Rectal smooth muscle tissue (tissue), 1 donor: ENCODE results near the gene DAD1.
"Not testable (repeated sequence)": the region's sequence is repeated elsewhere in the genome, so short reads cannot be mapped to it uniquely, and the experiment has no call there.

Experiments used
- H3K27ac ChIP-seq: one replicate; pipeline ENCODE4 v1.7.0; 2013; ENCODE audit warnings: low read depth, low read length, inconsistent platforms
- H3K27me3 ChIP-seq: one replicate; pipeline ENCODE4 v1.7.0; 2013; ENCODE audit warnings: low read length; ENCODE audit not compliant: control insufficient read depth, insufficient read depth
- H3K36me3 ChIP-seq: one replicate; pipeline ENCODE4 v1.7.0; 2013; ENCODE audit warnings: low read length; ENCODE audit not compliant: control insufficient read depth, insufficient read depth
- H3K4me1 ChIP-seq: one replicate; pipeline ENCODE4 v1.7.0; 2013; ENCODE audit warnings: low read length; ENCODE audit not compliant: control insufficient read depth, insufficient read depth
- H3K4me3 ChIP-seq: one replicate; pipeline ENCODE4 v1.7.0; 2013; ENCODE audit warnings: low read length
- H3K9ac ChIP-seq: one replicate; pipeline ENCODE4 v1.7.0; 2013; ENCODE audit warnings: low read length

DAD1 gene

GRCh38 chr14:22544881-22545420, 44.1 kb downstream of the DAD1 start:
- no peak overlapping the region for H3K27ac ChIP-seq
- no peak overlapping the region for H3K9ac ChIP-seq
- no peak overlapping the region for H3K4me3 ChIP-seq
- no peaks in the 10 kb centered on the region for H3K27me3 ChIP-seq
- no peaks in the 10 kb centered on the region for H3K4me1 ChIP-seq
- H3K36me3 ChIP-seq, result no peaks in the 10 kb centered on the region

DNA sequence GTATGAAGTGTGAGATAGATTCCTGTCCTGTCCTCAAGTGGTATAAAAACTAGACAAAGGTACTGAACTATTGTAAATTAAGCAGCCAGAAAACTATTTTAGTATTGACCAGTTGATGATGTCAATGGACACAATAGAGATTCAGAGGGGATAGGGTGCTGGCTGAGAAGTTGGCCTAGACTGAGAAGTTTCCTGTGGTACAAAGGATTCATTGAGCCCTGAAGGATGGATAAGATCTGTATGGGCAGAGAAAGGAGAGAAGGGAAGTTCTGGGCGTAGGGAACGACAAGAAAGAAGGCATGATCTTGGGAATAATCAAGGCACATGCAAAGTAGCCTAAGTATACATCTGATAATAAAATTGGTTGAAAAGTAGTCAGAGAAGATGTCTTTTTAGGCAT, 44.6 kb downstream of the DAD1 start:
- Histone ChIP-seq H3K27ac (no peak overlapping the region), H3K4me1 (no peaks in the 10 kb centered on the region), H3K9ac (no peak overlapping the region), H3K36me3 (no peaks in the 10 kb centered on the region), H3K27me3 (no peaks in the 10 kb centered on the region), H3K4me3 (no peak overlapping the region)

DNA sequence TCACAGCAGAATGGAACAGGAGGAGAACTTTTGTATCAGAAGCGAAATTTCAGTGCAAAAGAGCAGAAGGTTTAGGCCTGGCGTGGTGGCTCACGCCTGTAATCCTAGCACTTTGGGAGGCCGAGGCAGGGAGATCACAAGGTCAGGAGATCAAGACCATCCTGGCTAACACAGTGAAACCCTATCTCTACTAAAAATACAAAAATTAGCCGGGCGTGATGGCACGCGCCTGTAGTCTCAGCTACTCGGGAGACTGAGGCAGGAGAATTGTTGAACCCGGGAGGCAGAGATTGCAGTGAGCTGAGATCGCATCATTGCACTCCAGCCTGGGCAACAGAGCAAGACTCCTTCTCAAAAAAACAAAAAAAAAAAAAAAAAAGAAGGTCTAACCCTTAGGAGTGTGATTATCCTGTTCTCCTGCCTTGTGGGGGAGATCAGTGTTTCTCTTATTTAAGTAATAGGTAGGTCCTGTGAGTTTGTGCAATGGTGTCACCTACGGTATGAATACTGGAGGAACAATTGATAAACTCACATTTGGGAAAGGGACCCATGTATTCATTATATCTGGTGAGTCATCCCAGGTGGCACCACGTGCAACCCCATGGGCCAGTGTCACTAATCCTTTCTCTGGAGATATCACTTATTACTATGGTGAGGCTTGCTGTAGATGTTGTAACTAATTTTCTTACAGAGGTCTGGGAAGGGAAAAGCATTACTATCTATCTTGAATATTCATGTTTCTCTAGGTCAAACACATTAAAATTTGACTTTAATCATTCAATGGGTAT, 45.3 kb downstream of the DAD1 start:
- H3K4me3 ChIP-seq, H3K9ac ChIP-seq, H3K36me3 ChIP-seq, H3K27ac ChIP-seq, H3K27me3 ChIP-seq, H3K4me1 ChIP-seq: not testable (repeated sequence)

DNA sequence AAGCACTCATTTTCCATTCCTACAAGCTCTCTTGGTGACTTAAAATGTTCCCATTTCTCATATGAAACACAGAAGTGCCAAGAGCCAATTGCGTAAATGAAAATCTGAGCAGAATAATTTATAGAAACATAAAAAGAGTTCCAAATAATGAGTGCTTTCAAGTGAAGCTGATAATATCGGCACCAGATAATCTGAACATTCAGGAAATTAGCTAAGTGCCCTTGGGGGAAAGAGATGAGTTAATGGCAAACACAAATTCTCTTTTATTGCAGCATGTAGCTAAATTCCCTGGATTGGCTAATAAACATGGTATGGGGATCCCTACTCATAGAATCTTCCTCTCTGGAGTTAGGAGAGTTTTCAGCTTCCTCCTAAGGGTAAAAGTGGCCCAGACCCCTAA, 46.7 kb downstream of the DAD1 start:
- H3K4me3 ChIP-seq, result no peak overlapping the region
- no peaks in the 10 kb centered on the region for H3K27me3 ChIP-seq
- no peak overlapping the region for H3K27ac ChIP-seq
- H3K4me1 ChIP-seq, result no peaks in the 10 kb centered on the region
- no peak overlapping the region for H3K9ac ChIP-seq
- no peaks in the 10 kb centered on the region for H3K36me3 ChIP-seq

GRCh38 chr14:22541721-22542120, 47.3 kb downstream of the DAD1 start:
- no peaks in the 10 kb centered on the region for H3K4me1 ChIP-seq
- no peak overlapping the region for H3K4me3 ChIP-seq
- no peaks in the 10 kb centered on the region for H3K36me3 ChIP-seq
- no peaks in the 10 kb centered on the region for H3K27me3 ChIP-seq
- no peak overlapping the region for H3K27ac ChIP-seq
- H3K9ac ChIP-seq, result no peak overlapping the region

GRCh38 chr14:22540811-22541360, 48.1 kb downstream of the DAD1 start:
- H3K27ac ChIP-seq, result no peak overlapping the region
- no peak overlapping the region for H3K9ac ChIP-seq
- H3K4me3 ChIP-seq, result no peak overlapping the region
- H3K36me3 ChIP-seq, result no peaks in the 10 kb centered on the region
- no peaks in the 10 kb centered on the region for H3K27me3 ChIP-seq
- H3K4me1 ChIP-seq, result no peaks in the 10 kb centered on the region

- H3K4me1 ChIP-seq, result no peaks in the 10 kb centered on the region
- H3K27ac ChIP-seq, result no peak overlapping the region
- no peaks in the 10 kb centered on the region for H3K27me3 ChIP-seq
- no peak overlapping the region for H3K9ac ChIP-seq
- H3K4me3 ChIP-seq, result no peak overlapping the region
- H3K36me3 ChIP-seq, result no peaks in the 10 kb centered on the region
Measured at GRCh38 chr14:22540293-22540692, 48.7 kb downstream of the DAD1 start.

GRCh38 chr14:22539831-22540230, 49.2 kb downstream of the DAD1 start:
- no peak overlapping the region for H3K4me3 ChIP-seq
- H3K4me1 ChIP-seq, result no peaks in the 10 kb centered on the region
- no peak overlapping the region for H3K9ac ChIP-seq
- no peak overlapping the region for H3K27ac ChIP-seq
- no peaks in the 10 kb centered on the region for H3K36me3 ChIP-seq
- H3K27me3 ChIP-seq, result no peaks in the 10 kb centered on the region

DNA sequence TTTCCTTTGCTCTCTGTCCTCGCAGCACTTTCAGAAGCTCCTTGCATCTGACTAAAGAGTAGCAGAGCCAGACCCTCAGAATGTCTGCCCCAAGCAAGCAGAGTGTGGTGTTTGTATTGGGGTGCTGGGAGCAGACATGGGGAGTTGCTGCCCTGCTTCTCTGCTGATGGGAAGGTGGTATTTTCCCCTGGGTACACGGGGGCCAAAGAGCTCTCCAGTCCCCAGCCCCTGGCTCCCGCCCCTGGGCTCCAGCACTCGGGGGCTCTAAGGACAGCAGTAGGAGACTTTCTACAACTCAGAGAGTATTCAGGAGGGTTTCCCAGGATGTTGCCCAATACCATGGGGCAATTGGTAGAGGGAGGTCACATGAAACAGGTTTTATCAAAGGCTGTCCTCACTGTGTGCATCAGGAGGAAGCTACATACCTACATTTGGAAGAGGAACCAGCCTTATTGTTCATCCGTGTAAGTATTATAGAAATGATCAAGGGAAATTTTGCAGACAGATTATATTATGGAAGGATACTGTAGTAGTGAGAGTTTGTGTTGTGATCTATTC, 50.3 kb downstream of the DAD1 start:
- no peaks in the 10 kb centered on the region for H3K4me1 ChIP-seq
- no peaks in the 10 kb centered on the region for H3K36me3 ChIP-seq
- H3K27ac ChIP-seq, result no peak overlapping the region
- H3K9ac ChIP-seq, result no peak overlapping the region
- H3K27me3 ChIP-seq, result no peaks in the 10 kb centered on the region
- no peak overlapping the region for H3K4me3 ChIP-seq

GRCh38 chr14:22537436-22538310, 51.4 kb downstream of the DAD1 start:
- H3K4me1 ChIP-seq, result no peaks in the 10 kb centered on the region
- no peaks in the 10 kb centered on the region for H3K36me3 ChIP-seq
- H3K27ac ChIP-seq, result no peak overlapping the region
- H3K9ac ChIP-seq, result no peak overlapping the region
- H3K27me3 ChIP-seq, result no peaks in the 10 kb centered on the region
- no peak overlapping the region for H3K4me3 ChIP-seq

- Histone ChIP-seq H3K4me3 (no peak overlapping the region), H3K36me3 (no peaks in the 10 kb centered on the region), H3K4me1 (no peaks in the 10 kb centered on the region), H3K9ac (no peak overlapping the region), H3K27ac (no peak overlapping the region), H3K27me3 (no peaks in the 10 kb centered on the region)
Measured at GRCh38 chr14:22536853-22537338, 52.1 kb downstream of the DAD1 start.

DNA sequence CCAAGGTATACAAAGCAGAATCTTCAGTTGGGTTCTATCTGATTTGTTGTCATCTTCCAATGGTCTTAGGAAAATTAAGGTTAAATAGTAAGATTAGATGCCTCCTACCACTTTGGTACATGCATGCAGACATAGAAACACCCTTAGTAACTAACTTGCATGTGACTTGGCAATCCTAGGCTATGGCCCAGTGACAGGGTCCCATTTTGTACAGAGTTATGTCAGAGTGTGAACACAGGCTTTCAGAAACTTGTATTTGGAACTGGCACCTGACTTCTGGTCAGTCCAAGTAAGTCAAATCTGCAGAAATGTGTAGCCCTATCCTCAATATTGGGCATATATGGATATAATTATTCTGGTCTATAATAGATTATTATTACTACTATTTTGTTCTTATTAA, 53.1 kb downstream of the DAD1 start:
- H3K4me1 ChIP-seq, result no peaks in the 10 kb centered on the region
- no peaks in the 10 kb centered on the region for H3K36me3 ChIP-seq
- H3K27ac ChIP-seq, result no peak overlapping the region
- H3K9ac ChIP-seq, result no peak overlapping the region
- H3K27me3 ChIP-seq, result no peaks in the 10 kb centered on the region
- H3K4me3 ChIP-seq, result no peak overlapping the region
